Stimulated activated CD4-positive, alpha-beta T cell treated with anti-CD3 and anti-CD28 coated beads, Interleukin-1b, Interleukin-23, amount 100 ng/mL, for 48 hours (primary cell): ENCODE results near the gene DNAH8.
"Not testable (repeated sequence)": the region's sequence is repeated elsewhere in the genome, so short reads cannot be mapped to it uniquely, and the experiment has no call there.

Experiments used
- DNase-seq: peaks from one replicate; pipeline ENCODE4 v3.0.0-alpha.2; 2020

The DNAH8 gene

DNA sequence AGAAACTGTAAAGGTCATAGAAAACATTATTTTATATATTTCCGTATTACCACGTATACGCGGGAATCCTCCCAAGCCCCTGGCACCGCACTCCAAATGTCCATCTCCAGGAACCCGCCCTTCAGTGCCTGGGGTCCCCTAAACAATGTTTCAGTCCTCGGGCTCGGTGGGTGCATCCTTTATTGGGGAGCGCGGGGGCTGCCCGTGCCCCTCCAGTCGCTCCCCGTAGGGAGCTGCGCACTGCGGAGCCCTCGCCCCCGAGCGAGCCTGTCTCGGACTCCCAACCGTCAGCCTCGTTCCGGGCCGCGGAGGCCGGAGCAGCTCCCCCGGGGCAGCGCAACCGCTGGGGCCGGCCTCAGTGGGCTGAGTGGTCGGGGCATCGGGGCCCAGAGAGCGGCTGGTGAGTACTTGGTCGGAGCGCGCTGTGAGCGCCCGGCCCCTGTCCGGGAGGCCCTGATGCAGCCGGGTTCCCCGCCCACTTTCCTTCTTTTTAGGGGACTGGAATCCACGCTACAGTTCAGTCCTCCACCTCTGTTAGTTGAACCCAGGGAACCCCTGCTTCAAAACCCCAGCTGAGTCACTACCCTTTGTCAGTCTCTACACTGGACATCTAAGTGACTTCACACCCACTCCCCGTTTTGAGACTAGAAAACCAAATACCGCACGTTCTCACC lies at the start of gene DNAH8:
TSS of gene DNAH8 (plus strand) at position 296 of the 674 bp plus-strand sequence. CDS start 7,499 bp downstream, outside the sequence.
- peak; percentile 35 for DNase-seq

- DNase-seq: peak; percentile 9
Measured at GRCh38 chr6:38671885-38672467, 43.1 kb upstream of the DNAH8 start.

GRCh38 chr6:38673397-38674165 lies 41.5 kb upstream of the DNAH8 start:
- DNase-seq: peak; percentile 9

DNA sequence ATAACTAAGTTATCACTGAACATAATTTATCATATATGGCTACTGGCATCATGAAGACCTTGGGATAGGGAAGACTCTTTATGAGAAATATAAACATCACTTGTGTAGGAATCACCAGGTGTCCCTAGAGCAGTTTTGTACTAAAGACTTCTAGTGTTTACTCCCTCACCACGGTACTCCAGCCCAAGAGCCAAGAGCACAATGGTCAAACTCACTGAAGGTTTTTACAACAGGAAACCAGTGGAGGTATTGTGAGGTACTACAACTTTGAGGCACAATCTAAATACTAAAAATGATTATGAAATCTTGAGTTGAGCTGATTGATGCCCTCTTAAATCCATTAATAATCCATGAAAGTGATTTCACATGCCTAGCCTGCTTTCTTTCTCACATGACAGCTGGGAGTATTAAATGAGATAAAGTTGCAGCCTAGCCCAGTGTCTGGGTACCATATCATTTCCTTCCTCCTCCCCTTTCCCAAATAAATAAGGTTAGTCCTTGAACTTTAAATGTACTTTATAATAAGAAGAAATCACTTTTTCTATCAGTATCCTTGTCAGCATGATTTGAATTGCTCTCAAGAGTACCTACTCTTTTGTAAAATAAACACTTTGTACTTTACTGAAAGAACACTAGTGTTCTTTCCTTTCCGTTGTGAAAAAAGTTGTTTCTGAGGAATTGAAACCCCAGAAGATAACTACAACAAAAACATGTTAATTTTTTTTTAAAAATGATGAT lies 38.7 kb upstream of the DNAH8 start:
- no peak for DNase-seq

DNA sequence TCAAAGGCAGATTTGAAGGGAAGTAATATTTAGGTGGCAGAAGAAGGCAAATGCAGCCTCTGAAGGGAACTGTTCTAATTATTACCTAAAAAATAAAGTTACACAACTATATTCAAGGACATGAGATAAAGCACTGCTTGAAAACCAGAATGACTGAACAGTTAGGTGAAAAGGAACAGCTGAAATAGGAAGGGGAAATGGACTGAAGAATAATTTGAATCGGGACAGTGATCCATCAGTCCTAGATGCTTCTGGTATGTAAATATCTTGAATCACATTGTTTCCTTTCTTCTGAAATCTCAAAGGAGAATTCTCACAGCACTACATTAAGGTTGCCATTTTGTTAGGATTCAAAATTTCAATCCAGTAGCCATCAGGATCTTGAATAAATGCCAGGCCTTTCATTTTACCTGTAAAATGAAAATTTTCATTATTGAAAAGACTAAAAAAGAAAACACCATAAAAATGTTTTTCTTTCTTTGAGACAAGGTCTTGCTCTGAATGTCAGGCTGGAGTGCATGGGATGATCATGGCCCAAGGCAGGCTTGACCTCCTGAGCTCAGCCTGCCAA lies 38.1 kb upstream of the DNAH8 start:
- no peak for DNase-seq

- DNase-seq: no peak
Measured at GRCh38 chr6:38678178-38678760, 36.8 kb upstream of the DNAH8 start.

DNA sequence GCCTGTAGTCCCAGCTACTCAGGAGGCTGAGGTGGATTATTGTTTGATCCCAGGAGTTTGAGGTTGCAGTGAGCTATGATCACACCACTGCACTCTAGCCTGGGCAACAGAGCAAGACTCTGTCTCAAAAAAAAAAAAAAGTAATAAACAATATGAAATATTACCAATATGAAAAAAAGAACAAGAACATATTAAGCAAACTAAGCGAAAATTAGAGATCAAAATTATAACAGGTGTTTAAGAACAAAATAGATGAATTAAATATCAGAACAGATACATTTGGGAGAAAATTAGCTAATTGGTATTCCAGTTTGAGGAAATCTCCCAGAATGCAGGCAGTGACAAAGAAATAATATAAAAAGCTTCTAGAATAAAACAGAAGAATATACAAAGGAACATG lies 35.4 kb upstream of the DNAH8 start:
- DNase-seq: no peak

GRCh38 chr6:38681850-38682249 lies 33.3 kb upstream of the DNAH8 start:
- no peak for DNase-seq

DNA sequence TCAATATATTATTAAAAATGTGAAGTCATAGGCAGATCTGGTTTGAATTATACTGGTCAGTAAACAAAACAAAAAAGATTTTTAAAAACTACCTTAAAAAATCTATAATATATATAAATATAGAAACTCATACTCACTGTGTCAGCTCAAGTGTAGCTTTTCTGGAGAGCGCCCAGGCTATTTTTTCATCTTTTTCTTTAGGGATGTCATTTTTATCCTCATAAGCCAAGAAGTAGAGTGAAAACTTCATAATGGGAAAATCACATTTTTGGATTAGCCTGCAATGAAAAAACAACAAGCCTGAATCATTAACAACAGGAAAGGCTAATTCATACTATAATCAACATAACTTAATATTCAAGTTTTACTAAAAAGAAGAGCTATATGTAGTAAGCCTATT lies 30.9 kb upstream of the DNAH8 start:
- no peak for DNase-seq

DNA sequence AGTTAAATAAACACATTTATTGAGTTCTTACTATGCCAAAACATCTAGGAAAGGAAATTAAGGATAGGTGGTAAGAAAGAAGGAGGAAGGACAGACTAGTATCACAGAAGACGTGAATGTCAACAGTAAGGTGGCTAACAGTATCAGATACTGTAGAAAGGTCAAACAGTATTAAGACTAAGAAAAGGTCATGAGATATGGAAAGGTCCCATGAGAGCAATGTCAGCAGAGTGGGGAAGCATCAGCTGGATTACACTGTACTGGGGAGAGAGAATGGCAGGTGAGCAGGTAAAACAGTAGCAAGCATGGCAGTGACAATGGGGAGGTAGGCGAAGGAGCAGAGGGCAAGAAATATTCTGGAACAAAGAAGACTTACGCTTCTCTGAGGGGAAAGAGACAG lies 30.2 kb upstream of the DNAH8 start:
- no peak for DNase-seq

DNA sequence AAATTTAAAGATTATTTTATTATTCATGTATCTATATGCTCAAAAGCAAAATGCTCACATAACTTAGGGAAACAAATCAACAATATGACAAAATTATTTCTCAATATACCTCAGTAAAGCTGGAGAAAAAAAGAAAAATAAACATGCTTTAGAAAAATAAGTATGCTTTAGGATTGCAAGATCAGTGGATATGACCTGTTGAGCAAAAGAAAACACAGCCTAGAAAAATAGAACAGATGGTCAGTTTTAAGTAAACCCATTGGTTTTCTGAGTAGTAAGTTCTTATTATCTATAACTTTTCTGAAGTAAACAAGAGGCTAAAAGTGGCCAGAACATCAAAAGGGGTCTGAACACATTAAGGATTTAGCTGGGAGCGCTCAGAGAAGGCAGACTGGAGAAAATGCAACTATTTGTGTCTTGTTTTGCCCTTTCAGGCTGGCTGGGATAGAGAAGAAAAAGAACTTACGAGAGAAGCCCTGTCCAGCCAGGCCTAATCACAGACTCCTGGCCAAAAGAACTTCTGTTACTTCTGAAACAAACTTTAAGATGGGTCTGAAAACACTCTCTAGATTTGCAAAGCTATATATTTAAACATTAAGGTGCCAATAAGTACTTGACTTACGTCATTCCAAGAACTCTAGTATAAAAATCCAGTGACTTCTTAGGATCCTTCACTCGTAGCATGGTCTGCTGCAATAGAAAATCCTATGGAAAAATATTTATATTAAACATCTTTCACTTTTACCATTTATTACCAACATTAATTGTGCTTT lies 28.7 kb upstream of the DNAH8 start:
- DNase-seq: no peak

DNA sequence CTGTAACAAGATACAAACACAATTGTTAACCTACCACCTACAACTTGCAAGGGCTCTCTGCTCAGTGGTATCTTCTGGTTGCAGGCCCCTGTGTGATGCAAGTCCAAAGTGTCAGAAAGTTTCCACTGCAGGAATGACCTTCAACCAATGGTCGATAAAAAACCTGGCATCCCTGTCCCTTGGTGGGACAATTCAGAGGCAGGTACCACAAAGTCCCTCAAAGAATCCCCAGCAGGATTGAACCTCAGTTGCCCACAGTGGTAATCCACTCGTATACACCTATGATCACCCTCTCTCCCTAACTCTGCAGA lies 28.1 kb upstream of the DNAH8 start:
- no peak for DNase-seq

DNA sequence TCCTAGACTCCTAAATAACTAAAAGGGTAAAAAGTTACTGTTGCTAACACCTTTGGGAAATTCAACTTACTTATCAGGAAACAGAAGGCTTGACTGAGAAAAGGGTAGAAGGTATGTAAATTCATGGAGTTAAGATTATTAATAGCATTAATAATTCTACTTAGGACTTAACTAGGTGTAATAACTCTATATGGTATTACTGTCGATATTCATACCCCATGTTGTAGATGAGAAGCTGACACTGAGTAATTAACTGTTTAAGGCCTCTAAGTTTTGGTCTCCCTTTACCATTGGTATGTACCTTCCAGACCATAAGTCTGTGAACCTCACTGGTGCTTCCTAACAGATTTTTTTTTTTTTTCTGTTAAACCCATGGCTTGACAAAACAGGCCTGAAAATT lies 27.6 kb upstream of the DNAH8 start:
- no peak for DNase-seq

DNA sequence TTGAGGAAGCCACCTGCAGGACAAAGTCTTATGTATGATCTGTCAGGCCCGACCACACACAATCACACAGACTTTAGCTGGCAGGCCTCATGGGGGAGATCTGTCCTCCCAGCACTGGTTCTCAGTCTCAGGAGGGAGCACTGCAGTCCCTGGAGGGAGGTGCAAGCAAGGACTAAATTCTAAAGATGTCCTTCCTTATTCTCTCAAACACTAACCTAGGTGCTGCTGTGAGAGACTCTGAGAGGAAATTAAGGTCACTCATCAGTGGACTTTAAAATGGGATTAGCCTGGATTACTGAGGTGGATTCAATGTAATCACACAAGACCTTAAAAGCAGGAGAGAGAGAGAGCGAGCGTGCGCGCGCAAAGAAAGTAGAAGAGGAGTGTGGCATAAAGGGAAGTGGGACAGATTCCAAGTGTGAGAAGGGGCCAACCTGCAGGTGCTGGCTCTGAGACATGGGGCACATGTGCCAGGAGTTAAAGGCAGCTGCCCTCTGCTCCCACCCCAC lies 26.5 kb upstream of the DNAH8 start:
- no peak for DNase-seq

DNA sequence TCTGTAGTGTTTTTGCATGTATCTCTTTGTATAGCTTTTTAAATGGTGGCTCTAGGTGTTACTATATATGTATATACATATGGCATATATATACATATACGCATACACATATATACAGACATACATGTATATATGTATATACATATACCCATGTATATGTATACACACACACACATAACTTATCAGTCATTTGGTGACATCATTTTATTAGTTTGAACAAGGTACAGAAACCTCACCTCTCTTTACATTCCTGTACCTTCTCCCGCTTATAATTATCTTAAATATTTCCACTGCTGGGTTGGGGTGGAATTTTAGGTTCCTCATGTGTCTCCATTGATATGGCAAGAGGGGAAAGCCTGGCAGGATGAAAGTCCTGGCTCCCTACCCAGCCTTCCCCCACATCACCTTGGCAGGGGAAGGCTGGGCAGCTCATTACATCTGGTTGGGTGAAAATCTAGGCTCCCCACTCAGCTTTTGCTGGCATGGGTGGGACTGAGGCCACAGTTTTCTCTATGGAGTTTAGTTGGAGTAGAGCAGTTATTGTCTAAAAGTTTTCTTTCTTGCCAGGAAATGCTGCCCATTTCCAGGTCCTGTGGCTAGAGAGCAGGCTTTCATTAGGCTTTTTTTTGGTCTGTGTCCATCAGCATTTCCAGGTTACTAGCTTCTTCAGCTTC lies 19.7 kb upstream of the DNAH8 start:
- DNase-seq: no peak

- no peak for DNase-seq
Measured at GRCh38 chr6:38695933-38696332, 19.2 kb upstream of the DNAH8 start.

DNA sequence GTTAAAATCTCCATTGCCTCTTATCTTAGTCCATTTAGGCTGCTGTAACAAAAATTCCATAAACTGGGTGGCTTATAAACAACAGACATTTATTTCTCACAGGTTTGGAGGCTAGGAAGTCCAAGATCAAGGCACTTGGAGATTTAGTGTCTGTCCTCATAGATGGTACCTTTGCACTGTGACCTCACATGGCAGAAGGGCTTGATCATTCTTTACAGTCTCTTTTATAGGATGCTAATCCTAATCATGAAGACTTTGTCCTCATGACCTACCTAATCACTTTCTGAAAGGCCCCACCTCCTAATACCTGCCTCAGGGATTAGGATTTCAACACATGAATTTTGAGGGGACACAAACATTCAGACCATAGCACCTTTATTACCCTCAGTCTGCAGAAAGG lies 18.8 kb upstream of the DNAH8 start:
- no peak for DNase-seq

DNA sequence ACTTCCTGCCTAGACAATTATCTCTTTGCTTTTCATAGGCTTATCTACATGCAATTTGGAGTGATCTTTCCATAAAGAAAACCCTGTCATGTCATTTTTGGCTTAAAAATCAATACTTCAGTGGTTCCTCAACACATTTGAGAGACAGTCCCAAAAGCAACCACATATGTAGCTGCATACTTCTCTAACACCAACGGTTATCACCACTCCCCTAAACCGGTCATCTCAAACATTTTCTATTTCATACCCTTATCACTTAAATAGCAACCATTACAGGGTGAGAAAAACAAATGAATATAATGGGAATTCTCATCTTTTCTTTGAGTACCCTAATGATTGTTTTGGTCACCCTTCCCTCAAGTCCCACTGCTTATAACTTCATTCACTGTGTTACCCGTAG lies 17.3 kb upstream of the DNAH8 start:
- no peak for DNase-seq

GRCh38 chr6:38699702-38700101 lies 15.4 kb upstream of the DNAH8 start:
- DNase-seq: not testable (repeated sequence)

DNA sequence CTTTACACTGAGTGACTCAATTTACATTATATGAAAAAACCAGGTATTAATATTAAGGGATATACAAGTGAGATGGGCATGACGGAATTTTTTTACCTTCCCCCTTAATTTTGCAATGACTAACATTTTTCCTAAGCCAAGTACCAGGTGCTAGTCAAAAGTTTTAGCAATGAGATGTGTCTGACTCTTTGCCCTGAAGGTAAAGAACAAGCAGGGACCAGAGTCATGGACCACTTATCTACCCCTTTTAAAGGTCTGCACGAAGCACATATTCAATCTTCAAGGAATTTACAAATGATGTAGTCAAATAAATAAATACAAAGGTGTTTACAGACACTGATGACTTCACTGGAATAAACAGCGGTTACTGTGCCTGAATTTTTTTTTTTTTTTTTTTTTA lies 13.6 kb upstream of the DNAH8 start:
- DNase-seq: no peak
